Mesothelial cell of epicardium (in vitro differentiated cells): ENCODE results near the gene MAFB. TPM values are rescaled to one million over a fixed set of nuclear protein-coding genes. Genes with fewer than 3 reads are reported as not detected.

ENCODE experiments used
- DNase-seq, 2 experiments: peaks; one replicate each; pipeline ENCODE4 v3.0.0; 2021; ENCODE audit warnings: low spot score in 2 of 2; ENCODE audit not compliant: unreplicated experiment in 2 of 2
- H3K27ac Mint-ChIP-seq: 2 replicates; pipeline ENCODE4 v1.8.0; 2021; ENCODE audit warnings: mixed read lengths
- H3K27me3 Mint-ChIP-seq: 2 replicates; pipeline ENCODE4 v1.8.0; 2021; ENCODE audit warnings: low read depth, mixed read lengths
- H3K36me3 Mint-ChIP-seq: 2 replicates; pipeline ENCODE4 v1.8.0; 2021; ENCODE audit warnings: mixed read lengths
- H3K4me1 Mint-ChIP-seq: 2 replicates; pipeline ENCODE4 v1.8.0; 2021; ENCODE audit warnings: mixed read lengths
- H3K4me3 Mint-ChIP-seq: 2 replicates; pipeline ENCODE4 v1.8.0; 2021; ENCODE audit warnings: mild to moderate bottlenecking, moderate library complexity, mixed read lengths
- H3K9me3 Mint-ChIP-seq: 2 replicates; pipeline ENCODE4 v1.8.0; 2021; ENCODE audit warnings: mixed read lengths
- total RNA-seq: library from RNA; stranded (reverse); gene quantifications from 3 replicates; pipeline ENCODE4 v1.2.1, GENCODE V29; 2021
- TF ChIP-seq, protein P1 (sequence below): fragments of 200-600 bp; sonication (generic); IDR thresholded peaks from one replicate; pipeline ENCODE4 v1.5.0; 2021; ENCODE audit warnings: antibody characterized with exemption; ENCODE audit not compliant: unreplicated experiment

The MAFB gene
- total RNA-seq, 1 donor from 2014 or later = 11.1 TPM

DNA sequence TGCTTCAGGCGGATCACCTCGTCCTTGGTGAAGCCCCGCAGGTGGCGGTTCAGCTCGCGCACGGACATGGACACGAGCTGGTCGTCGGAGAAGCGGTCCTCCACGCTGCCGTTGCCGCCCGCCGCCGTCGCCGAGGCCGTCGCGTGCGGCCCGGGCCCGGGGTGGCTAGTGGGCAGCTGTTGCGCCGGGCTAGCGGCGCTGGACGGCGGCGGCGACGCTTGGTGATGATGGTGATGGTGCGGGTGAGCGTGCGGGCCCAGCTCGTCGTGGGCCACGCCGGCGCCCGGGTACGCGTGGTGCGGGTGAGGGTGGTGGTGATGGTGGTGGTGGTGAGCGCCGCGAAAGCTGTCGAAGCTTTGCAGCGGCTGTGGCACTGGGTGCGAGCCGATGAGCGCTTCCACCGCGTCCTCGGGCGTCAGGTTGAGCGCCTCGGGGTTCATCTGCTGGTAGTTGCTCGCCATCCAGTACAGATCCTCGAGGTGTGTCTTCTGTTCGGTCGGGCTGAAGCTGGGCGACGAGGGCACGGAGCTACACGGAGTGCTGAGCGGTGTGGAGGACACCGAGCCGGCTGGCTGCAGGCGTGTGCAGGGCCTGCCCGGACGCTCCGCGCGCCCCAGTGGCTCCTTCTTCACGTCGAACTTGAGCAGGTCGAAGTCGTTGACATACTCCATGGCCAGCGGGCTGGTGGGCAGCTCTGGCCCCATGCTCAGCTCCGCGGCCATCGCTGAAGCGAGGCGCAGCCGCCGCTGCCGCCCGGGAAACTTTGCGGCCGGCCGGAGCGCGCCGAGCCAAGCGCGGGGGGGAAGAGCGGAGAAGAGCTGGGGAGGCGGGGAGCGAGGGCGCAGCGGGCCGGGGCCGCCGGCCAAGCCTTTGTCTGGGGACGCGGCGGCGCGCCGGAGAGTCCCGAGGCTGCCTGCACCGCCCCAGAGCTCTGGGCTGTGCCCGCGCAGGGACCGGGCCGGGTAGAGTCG is 622 bp downstream of the MAFB start:
- Mint-ChIP-seq H3K27ac (peak overlapping the region; percentile 67), H3K36me3 (no peaks in the 10 kb centered on the region), H3K9me3 (no peaks in the 10 kb centered on the region), H3K4me1 (peaks cover 48% of the 10 kb centered on the region), H3K4me3 (peak overlapping the region; percentile 84), H3K27me3 (peaks cover 92% of the 10 kb centered on the region)
- peak in 1 of 2 experiments; percentile 53 for DNase-seq
- TF ChIP-seq, protein P1, sequence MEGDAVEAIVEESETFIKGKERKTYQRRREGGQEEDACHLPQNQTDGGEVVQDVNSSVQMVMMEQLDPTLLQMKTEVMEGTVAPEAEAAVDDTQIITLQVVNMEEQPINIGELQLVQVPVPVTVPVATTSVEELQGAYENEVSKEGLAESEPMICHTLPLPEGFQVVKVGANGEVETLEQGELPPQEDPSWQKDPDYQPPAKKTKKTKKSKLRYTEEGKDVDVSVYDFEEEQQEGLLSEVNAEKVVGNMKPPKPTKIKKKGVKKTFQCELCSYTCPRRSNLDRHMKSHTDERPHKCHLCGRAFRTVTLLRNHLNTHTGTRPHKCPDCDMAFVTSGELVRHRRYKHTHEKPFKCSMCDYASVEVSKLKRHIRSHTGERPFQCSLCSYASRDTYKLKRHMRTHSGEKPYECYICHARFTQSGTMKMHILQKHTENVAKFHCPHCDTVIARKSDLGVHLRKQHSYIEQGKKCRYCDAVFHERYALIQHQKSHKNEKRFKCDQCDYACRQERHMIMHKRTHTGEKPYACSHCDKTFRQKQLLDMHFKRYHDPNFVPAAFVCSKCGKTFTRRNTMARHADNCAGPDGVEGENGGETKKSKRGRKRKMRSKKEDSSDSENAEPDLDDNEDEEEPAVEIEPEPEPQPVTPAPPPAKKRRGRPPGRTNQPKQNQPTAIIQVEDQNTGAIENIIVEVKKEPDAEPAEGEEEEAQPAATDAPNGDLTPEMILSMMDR = no peak

DNA sequence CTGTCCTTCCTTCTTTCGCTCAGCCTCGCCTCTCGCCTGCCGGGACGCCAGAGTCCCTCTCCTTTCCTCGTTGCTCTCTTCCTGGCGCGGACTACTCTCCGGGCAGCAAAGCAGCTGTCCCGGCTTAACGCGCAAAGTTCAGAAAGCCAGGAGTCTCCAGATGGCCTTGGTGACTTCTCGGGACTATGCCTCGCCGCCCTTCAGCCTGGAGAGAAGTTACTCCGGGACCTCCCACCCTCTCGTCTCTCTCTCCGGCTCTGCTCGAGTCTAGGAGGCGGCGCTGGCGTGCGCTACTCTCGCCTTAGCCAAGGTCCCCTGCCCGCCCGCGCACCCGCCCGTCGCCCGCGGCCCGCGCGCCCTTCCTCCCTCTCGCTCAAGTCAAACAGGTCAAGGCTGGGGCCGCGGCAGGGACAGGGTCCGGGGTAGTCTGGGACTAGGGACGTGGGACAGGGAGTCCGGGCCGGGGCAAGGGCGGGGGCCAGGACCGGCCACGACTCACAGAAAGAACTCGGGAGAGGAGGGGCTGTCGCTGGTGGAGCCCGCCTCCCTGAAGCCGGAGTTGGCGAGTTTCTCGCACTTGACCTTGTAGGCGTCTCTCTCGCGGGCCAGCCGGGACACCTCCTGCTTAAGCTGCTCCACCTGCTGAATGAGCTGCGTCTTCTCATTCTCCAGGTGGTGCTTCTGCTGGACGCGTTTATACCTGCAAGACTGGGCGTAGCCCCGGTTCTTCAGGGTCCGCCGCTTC is 1.5 kb downstream of the MAFB start:
- TF ChIP-seq, protein P1 = no peak
- no peak overlapping the region for H3K27ac Mint-ChIP-seq
- no peaks in the 10 kb centered on the region for H3K36me3 Mint-ChIP-seq
- peaks cover 92% of the 10 kb centered on the region for H3K27me3 Mint-ChIP-seq
- peak overlapping the region; percentile 82 for H3K4me3 Mint-ChIP-seq
- H3K9me3 Mint-ChIP-seq = no peaks in the 10 kb centered on the region
- peaks cover 53% of the 10 kb centered on the region for H3K4me1 Mint-ChIP-seq
- DNase-seq = peak in 1 of 2 experiments; percentile 54

DNA sequence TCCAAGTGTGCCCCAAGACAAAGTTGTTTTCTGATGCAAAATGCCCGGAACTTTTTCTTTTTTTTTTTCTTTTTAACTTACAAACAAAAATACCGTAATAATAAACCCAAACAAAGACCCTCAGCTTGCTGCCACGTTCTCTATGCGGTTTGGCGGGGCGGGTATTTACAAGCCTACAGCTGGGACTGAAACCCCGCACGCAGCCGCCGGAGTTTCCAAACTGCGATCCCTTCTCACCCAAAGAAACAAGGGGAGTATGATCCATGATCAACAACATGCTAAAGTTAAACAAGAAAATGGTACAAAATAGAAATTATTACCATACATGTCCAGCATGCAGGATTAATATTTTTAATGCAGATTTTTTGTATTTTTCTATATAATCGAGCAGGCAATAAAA is 2.1 kb downstream of the MAFB start:
- H3K27me3 Mint-ChIP-seq = peaks cover 92% of the 10 kb centered on the region
- H3K27ac Mint-ChIP-seq = no peak overlapping the region
- TF ChIP-seq, protein P1 = no peak
- H3K4me1 Mint-ChIP-seq = peaks cover 52% of the 10 kb centered on the region
- H3K4me3 Mint-ChIP-seq = peak overlapping the region; percentile 82
- DNase-seq = no peak
- no peaks in the 10 kb centered on the region for H3K9me3 Mint-ChIP-seq
- H3K36me3 Mint-ChIP-seq = no peaks in the 10 kb centered on the region

DNA sequence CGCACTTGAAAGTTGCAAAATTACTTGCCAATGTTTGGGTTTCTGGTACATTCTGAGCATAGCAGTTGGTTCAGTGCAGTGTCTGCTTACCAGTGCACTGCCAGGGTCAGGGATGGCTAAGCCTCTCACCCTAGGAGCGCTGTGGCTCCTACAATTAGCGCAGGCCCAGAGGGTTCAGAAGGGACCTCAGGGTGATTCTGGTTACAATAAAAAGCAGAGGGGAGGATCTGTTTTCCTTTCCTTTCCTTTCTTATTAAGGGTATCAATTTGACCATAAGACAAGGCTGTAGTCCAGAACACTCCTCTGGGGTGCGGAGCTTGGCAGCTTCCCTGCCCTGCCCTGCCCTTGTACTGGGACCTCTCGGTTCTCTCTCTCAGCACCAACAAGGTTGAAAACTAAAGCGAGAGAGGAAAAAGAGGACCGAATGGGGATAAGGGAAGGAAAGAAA is 2.6 kb downstream of the MAFB start:
- no peaks in the 10 kb centered on the region for H3K9me3 Mint-ChIP-seq
- TF ChIP-seq, protein P1 = no peak
- no peak for DNase-seq
- H3K4me3 Mint-ChIP-seq = peak overlapping the region; percentile 82
- H3K27me3 Mint-ChIP-seq = peaks cover 92% of the 10 kb centered on the region
- peaks cover 51% of the 10 kb centered on the region for H3K4me1 Mint-ChIP-seq
- no peak overlapping the region for H3K27ac Mint-ChIP-seq
- H3K36me3 Mint-ChIP-seq = no peaks in the 10 kb centered on the region

DNA sequence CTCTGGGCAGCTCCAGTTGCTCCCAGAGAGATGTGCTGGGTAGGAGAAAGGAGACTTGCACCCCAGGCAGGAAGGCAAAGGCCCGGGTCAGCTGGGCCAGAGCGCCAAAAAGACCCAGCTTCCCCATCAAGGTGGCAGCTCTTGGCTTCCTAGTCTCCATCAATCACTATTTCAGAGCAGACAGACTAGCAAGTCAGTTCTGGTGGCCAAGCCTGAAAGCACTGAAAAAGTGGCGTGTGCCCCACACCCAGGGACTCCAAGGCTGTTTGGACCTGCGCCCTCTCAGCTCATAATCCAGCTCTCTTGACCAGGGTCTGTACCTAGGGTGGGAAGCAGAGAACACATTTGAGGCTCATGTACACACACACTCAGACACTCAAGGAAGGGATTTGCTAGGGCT is 3.7 kb downstream of the MAFB start:
- Mint-ChIP-seq H3K9me3 (no peaks in the 10 kb centered on the region), H3K4me1 (peaks cover 43% of the 10 kb centered on the region), H3K36me3 (no peaks in the 10 kb centered on the region), H3K27ac (no peak overlapping the region), H3K4me3 (no peak overlapping the region), H3K27me3 (peaks cover 90% of the 10 kb centered on the region)
- DNase-seq = no peak
- TF ChIP-seq, protein P1 = no peak
